NOMO-1 treated with dmso at 0.1 percent for 144 hours (cell line): ENCODE data around the gene PACS2.

Source experiments
- DNase-seq: peaks from one replicate; lab custom pipeline; 2025; ENCODE audit not compliant: unreplicated experiment; lab: John Stamatoyannopoulos, UW

PACS2 gene

GRCh38 chr14:105419195-105420091 lies 104.9 kb downstream of the PACS2 start, which contains the start of gene MTA1:
TSS of gene MTA1 (plus strand) at chr14:105419827. CDS start at chr14:105420036, 209 bp downstream.
- DNase-seq = peak; percentile 24

- DNase-seq = no peak
Measured at GRCh38 chr14:105420101-105420973, 105.8 kb downstream of the PACS2 start.

GRCh38 chr14:105420974-105421674 lies 106.6 kb downstream of the PACS2 start:
- no peak for DNase-seq

DNA sequence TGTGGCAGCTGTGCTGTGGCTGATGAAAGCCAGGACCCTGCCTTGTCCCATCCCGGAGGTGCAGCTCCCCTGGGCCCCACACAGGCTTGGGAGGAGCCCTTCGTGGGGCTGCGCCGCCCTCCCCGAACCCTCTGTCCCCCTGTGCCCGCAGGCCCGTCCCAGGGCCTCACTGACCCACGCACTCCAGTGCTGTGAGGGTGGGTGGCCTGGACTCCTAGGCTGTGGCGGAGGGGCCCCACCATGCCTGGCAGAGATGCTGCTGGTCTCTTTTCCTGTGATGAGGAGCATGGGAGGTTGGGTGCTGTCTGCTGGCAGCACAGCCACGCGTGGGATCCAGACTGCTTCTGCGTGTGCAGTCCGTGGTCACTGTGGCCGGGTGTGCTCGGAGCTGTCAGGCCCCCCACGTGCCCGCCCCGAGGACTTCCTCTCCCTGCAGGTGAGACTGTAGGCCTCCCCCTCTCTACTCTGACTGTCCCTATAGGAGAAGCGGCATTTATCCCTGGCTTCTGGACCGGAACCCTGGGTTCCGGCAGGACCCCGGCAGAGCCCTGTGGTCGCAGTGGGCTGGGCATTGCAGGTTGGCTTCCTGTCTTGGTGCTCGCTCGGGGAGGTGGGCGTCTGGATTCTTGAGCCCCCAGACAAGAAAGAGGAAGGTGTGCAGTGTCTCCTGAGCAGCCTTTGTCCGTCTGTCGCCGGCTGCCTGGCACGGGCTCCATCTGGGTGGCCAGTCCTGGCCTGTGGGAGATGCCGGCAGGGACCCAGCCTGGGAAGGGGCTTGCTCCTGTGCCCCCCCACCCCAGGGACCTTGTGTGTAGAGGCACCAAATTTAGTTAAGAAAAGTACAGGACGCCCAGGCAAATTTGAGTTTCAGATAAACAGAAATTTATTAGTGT lies 107.4 kb downstream of the PACS2 start:
- DNase-seq = no peak

DNA sequence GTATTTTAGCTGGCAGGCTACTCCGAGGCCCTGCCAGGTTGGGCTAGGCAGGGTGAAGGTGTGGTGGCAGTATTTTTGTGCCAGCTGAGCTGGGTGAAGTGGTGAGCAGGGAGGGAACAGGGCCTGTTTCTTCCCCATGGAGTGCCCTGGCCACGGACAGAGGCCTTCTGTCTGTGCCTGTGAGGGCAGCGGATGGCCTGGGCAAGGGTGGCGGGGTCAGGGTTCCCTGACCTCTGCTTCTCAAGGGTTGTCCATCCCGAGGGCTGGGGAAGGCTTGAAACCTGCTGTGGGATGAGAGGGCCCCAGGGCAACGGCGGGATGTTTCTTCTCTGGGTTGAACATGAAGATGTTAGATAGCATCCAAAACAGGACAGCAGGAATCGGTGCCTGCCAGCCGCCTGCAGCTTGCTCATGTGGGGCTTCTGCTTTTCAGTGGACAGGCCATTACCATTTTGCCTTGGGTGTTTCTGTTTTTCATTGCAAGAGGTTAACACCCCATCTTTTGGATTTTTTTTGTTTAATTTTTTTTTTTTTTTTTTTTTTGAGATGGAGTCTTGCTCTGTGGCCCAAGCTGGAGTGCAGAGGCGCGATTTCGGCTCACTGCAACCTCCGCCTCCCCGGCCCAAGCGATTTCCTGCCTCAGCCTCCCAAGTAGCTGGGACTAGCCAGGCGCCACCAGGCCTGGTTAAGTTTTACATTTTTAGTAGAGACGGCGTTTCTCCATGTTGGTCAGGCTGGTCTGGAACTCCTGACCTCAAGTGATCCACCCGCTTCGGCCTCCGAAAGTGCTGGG lies 108.3 kb downstream of the PACS2 start:
- DNase-seq = no peak

GRCh38 chr14:105423488-105424195 lies 109.1 kb downstream of the PACS2 start:
- no peak for DNase-seq

GRCh38 chr14:105424861-105425260 lies 110.3 kb downstream of the PACS2 start:
- no peak for DNase-seq

DNA sequence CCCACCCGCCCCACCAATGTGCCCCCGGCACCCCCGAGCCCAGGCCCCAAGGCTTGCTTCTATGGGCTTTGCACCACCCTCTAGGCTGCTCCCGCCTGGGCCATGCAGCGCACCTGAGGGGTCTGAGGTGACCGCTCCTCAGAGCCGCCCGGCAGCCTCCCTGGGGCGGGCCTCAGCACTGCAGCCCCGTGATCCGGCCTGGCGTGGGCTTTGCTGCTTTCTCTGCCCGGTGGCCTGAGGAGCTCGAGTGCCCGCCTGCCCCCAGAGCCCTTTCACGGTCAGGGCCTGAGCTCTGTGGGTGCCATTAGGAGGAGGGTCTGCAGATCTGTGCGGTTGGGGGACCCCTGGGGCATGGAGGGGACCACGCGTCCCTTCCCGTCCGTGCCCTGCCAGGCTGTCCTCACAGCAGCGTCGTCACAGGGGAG lies 111.3 kb downstream of the PACS2 start:
- DNase-seq = no peak

GRCh38 chr14:105426416-105427130 lies 112.0 kb downstream of the PACS2 start:
- DNase-seq = no peak

DNA sequence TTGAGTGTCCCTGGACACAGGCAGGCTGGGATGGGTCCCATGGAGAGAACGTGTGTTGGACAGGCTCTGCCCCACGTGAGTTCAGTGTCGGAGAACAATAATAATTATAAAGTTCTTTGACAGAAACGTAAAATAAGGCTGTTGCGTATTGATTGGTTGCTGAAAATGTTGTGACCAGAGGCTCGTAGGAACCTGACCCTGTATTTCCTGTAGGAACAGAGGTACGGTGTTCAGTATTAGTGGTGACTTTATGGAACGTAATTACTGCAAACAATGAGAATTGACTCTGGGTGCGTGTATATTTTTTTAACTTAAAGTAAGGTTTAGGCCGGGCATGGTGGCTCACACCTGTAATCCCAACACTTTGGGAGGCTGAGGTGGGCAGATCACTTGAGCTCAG lies 112.9 kb downstream of the PACS2 start:
- DNase-seq = no peak

GRCh38 chr14:105427936-105428485 lies 113.5 kb downstream of the PACS2 start:
- no peak for DNase-seq

GRCh38 chr14:105430042-105430441 lies 115.5 kb downstream of the PACS2 start:
- DNase-seq = no peak

DNA sequence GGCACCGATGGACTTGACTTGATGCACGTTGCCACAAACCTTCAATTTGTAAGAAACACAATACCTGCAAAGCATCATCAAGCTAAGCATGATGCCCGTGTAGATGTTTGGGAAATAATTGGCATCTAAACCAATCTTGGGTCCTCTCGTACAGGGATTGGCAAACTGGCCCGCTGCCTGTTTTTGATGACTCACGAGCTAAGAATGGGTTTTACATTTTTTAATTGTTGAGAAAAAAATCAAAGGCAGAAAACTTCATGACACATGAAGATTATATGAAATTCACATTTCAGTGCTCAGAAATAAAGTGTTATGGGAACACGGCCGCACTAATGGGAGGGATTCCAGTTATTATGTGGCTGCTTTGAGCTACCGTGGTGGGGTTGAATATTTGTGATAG lies 116.0 kb downstream of the PACS2 start:
- no peak for DNase-seq

DNA sequence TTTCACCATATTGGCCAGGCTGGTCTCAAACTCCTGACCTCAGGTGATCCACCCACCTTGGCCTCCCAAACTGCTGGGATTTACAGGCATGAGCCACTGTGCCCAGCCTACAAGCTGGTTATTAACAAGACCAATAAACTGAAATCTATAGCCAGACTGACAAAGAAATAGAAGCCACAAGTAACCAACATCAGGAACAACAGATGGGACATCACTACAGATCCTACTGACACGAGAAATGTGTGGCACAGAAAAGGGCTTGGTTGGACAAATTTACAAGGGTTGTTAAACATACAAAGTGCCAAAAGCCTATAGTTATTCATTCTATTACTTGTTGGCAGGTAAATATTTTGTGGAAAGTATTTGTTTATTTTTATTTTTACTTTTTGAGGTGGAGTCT lies 116.7 kb downstream of the PACS2 start:
- DNase-seq = no peak

- no peak for DNase-seq
Measured at GRCh38 chr14:105432657-105433056, 118.1 kb downstream of the PACS2 start.

- DNase-seq = no peak
Measured at GRCh38 chr14:105433161-105433605, 118.6 kb downstream of the PACS2 start.

DNA sequence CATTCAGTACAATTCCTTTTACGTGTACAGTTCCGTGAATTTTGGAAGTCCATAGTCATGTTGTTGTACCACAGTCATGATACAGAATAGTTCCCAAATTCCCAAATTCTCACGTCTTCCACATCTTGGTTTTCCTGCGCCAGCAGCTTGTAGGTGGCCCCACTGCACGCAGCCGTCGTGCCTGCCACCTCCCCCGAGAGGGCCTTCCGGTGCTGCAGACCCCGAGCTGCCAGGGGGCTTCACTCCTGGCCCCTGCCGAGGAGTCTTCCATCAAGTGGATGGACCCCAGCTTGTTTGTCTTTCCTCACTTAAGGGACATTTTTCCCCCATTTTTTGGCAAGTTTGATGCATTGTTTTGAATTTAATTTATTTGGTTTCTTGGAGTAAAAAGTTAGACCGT lies 121.9 kb downstream of the PACS2 start:
- no peak for DNase-seq
